Activated CD4-positive, alpha-beta T cell treated with anti-CD3 and anti-CD28 coated beads, Interleukin-2, Interleukin-6, amounts not matched to agents 100 ng/mL and 50 ng/mL, durations not matched to agents 16 hours and 8 hours (primary cell): ENCODE data around the gene TREH.
A peak's percentile ranks its signal among the peaks of the same experiment; 100 is the strongest.

Experiments
- DNase-seq: peaks from one replicate; pipeline ENCODE4 v3.0.0-alpha.2; 2020

TREH gene

GRCh38 chr11:118663381-118663780, 16.1 kb downstream of the TREH start:
- DNase-seq: no peak

GRCh38 chr11:118662401-118663271, 16.8 kb downstream of the TREH start:
- DNase-seq: no peak

- DNase-seq: no peak
These were observed 17.8 kb downstream of the TREH start for GRCh38 chr11:118661425-118662301.

- no peak for DNase-seq
These were observed 18.6 kb downstream of the TREH start for GRCh38 chr11:118660681-118661424.

GRCh38 chr11:118659953-118660680, 19.3 kb downstream of the TREH start:
- DNase-seq: no peak

GRCh38 chr11:118659314-118659952, 20.0 kb downstream of the TREH start:
- DNase-seq: peak; percentile 90

GRCh38 chr11:118658429-118659313, 20.8 kb downstream of the TREH start:
- no peak for DNase-seq

GRCh38 chr11:118657709-118658428, 21.6 kb downstream of the TREH start:
- no peak for DNase-seq

- DNase-seq: no peak
These were observed 22.2 kb downstream of the TREH start for GRCh38 chr11:118657238-118657637.

- DNase-seq: no peak
These were observed 22.8 kb downstream of the TREH start for GRCh38 chr11:118656563-118657165.

- no peak for DNase-seq
These were observed 23.8 kb downstream of the TREH start for GRCh38 chr11:118655486-118656190.

GRCh38 chr11:118653684-118654390, 25.6 kb downstream of the TREH start:
- DNase-seq: no peak

- DNase-seq: no peak
These were observed 26.7 kb downstream of the TREH start for GRCh38 chr11:118652681-118653181.

- DNase-seq: no peak
These were observed 27.6 kb downstream of the TREH start for GRCh38 chr11:118651820-118652219.

- no peak for DNase-seq
These were observed 29.1 kb downstream of the TREH start for GRCh38 chr11:118650366-118650765.

GRCh38 chr11:118649941-118650340, 29.5 kb downstream of the TREH start:
- DNase-seq: no peak

GRCh38 chr11:118648291-118648690, 31.2 kb downstream of the TREH start:
- DNase-seq: no peak

- no peak for DNase-seq
These were observed 33.1 kb downstream of the TREH start for GRCh38 chr11:118646393-118646792.
